Bone marrow (tissue), 2 donors: ENCODE measurements around the gene AKR1C1.
"Not testable (repeated sequence)": the region's sequence is repeated elsewhere in the genome, so short reads cannot be mapped to it uniquely, and the experiment has no call there.

Source experiments
- DNase-seq, 2 donors: peaks; one replicate each; lab custom pipeline; 2025; lab: John Stamatoyannopoulos, UW

AKR1C1 gene

DNA sequence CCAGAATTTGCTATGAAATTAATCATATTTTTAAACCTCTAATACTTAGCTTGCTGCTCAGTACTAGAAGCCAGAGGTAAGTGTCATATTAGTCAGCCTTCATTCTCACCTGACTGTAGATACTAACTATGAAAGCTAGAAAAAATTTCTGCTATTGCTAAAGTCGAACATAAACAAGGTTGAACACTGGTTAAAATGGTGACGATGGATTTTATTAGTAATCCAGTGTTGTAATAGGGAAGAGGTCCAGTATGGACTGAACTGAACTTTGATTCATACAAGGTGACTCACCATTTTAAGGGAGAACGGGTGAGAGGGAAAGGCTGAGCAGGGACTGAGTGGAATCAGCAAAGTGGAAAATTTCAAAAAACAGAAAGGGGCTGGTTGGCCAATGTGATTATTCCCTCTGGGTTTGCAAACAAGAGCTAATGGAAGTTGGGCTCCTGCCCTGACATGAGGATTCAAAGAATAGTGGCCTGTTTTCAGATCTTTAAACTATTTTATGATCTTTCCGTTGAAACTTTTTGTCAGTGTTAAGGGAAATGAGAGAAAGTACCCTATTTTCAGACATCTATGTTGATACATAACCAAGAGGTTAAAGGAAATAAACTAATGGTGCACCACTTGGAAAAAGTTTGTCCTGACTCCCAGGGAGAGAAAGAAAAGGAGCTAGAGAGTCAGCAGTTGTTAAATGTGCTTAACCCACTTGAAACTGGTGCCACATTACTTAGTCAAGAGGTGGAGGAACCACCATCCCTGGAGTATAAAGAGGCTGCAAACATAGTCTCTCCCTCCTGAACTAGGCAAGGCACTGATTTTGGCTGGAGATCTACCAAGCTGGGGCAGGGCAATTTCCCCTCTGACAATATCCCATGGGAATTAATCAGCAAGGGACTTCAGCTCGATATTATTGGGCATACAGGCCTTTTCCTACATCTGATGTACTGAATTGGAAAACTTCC is 15.3 kb upstream of the AKR1C1 start:
- DNase-seq = no peak

DNA sequence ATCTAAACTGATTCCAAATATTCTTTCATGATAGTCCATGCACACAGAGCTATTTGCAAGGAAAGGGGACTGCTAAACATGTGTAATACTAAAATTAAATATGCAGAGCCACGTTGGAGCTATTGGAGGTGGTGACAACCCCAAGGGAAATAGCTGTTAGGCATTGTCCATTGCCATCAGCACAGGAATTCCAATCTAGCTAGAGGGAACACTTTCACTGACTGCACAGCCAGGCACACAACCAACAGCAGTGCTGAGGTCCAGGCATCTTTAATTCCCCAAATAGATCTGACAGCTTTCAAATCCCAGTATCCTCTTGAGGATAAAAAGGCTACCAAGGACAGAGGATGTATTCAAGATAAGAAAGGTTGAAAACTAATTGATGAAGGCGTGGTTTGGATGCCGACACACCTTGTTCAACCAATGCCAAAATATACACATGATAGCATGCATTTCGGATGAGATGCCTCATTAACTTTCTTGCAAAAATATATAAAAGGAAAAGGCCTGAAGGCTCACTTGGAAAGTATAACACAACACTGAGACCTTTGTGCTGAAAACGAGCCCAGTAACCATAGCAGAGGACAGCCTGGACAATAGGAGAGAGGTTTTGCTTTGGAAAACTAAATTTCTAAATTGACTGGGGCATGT is 11.6 kb upstream of the AKR1C1 start:
- not testable (repeated sequence) for DNase-seq

DNA sequence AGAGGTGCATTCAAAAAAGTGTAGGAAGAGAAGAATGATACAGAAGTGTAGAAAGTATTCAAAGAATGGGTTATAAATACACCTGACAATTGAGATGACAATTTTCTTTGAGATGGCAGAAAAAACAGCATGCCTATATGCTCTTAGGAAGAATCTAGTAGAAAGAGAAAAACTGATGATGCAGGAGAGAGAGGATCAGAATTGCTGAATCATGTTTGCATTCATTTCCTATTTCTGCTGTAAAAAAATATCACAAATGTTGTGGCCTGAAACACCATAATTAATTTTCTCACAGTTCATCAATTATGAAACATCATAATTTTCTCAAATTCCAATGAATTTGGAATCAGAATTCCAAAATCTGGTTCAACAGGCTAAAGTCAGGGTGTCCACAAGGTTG is 9.8 kb upstream of the AKR1C1 start:
- no peak for DNase-seq

DNA sequence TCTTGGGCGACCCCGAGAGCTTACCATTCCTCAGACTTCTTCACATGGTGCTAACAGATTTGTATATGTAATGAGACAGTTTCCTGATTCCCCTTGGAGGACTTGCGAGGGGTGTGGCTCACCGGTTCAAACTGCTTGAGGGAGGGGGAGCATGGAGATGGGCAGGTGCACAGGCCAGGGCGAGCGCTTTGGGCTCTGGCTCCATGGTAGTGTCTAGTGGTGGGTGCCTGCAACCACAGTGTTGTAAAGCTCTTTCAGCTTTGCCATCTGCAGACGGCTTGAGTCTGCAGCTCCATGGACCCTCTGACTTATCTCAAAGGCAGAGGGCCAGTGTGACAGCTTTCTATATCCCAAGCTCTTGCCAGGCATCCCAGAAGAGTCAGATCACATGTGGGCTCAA is 7.1 kb upstream of the AKR1C1 start:
- not testable (repeated sequence) for DNase-seq

DNA sequence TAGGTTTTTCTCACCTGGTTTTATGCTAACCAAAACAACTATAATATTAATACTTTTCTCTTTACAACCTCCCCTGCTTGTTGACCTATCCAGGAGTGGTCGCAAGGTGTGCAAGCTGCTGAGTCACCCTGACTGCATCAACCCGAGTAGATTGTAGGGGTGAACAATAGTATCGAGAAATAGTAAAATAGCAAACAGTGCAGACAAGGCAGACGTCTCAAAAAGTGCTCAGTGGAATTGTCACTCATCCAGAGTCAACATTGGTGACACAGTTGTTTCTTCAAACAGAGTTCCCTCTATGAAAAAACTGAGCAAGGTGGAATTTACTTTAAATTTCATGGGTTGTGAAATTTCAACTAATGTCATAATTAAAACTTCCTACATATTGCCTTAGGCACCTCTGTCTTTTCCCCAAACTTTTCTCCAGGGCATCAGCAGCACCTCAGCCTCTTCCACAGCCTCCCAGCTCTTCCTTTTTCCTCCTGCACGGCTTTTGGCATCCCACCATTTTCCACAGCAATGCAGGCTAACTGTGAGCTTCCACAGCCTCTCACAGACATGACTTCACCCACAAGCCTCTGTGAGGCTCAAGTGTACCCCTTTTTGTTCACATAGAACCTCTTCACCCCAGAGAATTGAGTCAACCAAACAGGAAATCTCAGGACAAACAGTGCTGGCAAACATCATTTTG is 6.1 kb upstream of the AKR1C1 start:
- DNase-seq = not testable (repeated sequence)

DNA sequence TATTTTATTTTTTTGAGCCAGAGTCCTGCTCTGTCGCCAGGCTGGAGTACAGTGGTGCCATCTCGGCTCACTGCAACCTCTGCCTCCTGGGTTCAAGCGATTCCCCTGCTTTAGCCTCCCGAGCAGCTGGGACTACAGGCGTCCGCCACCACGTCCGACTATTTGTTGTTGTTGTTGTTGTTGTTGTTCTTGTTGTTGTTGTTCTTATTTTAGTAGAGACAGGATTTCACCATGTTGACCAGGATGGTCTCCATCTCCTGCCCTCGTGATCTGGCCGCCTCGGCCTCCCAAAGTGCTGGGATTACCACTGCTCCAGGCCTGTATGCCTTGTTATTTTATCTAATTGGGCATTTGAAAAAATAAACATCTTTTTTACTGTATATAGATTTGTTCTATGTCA is 1.7 kb upstream of the AKR1C1 start:
- DNase-seq = not testable (repeated sequence)

DNA sequence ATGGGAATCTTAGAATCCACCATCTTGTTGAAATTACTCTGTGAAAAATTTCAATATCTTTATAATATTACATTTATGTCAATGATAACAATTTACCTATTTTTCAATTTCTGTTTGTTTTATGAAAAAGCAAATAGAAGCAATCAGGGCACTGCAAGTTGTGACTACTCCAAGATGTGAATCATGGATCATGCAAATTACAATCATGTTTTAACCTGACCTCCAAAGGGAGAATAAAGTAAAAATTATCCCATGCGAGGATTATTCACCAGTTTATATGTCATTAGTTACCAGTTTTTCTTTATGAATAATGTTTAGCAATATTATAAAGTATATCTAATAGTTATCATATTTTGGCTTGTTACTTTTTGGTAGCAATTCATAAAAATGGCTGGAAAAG is 907 bp upstream of the AKR1C1 start:
- not testable (repeated sequence) for DNase-seq

DNA sequence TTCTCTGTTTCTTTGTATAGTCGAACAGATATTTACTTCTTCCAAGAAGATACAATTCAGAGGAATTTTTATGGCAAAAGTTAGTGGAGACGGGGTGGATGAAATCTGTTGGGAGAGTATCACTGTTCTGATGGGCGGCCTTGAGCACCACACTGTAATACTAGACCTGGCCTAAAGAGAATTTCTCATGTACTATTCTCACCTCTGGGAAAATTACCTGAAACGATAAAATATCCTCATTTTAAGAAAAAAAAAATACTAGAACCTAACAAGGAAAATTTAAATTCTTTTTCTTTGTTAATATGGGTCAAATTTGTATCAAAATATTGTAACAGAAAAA is 570 bp downstream of the AKR1C1 start:
- DNase-seq = not testable (repeated sequence)

DNA sequence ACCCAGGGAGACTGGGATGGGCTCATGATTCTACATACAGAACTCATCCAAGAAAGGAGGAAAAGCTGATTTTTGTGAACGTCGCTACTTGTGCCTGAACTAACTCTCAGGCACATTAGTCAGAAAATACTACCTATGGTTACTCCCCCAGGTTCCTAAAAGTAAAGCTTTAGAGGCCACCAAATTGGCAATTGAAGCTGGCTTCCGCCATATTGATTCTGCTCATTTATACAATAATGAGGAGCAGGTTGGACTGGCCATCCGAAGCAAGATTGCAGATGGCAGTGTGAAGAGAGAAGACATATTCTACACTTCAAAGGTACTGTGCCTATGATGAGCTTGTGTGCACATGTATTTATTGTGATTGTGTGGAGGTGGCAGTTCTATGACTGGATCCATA is 2.5 kb downstream of the AKR1C1 start:
- DNase-seq = not testable (repeated sequence)

DNA sequence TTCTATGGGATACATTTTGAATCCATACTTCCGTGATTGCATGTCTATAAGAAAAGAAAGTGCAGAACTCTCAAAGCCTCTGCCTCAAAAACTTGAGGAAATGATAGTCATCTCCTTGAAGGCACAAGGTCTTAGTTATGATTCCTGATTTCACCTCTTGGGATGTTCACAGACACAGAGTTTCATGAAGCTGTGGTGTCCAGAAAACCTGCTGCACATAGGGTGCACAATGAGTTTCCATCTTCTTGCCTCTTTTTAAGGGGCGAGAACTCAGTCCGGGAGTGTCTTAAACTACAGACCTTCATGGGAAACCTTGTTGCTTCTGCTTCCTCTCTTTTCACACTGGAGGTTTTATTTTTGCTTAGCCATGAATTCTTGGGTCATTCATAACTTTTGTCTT is 4.0 kb downstream of the AKR1C1 start:
- DNase-seq = not testable (repeated sequence)

DNA sequence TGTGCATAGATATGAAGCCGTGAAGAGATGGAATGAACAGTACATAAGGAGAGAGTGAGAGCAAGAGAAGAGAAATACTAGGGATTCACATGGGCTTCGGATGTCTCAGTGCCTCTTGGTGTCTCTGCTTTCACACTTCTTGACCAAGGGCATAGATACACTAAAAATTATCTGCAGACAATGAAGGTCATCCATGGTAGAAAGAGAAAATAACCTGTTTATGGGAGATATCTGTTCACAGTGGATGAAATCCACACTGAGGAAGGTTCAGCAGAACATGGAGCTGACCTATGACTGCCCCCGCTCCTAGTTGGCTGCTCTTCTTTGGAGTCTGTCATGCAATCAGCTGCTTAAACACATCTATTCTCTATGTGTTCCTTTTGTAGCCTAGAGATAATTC is 6.1 kb downstream of the AKR1C1 start:
- DNase-seq = not testable (repeated sequence)

DNA sequence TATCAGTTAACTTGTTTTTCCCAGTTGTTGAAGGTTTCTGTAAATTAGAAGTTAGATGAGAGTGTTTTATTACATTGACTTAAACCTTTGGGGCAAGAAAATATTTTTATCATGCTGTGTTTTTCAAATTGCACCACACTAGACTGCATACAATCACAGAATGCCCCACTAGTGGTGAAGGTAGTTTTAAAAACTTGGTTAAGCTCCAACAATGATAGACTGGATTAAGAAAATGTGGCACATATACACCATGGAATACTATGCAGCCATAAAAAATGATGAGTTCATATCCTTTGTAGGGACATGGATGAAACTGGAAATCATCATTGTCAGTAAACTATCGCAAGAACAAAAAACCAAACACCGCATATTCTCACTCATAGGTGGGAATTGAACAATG is 7.1 kb downstream of the AKR1C1 start:
- not testable (repeated sequence) for DNase-seq

DNA sequence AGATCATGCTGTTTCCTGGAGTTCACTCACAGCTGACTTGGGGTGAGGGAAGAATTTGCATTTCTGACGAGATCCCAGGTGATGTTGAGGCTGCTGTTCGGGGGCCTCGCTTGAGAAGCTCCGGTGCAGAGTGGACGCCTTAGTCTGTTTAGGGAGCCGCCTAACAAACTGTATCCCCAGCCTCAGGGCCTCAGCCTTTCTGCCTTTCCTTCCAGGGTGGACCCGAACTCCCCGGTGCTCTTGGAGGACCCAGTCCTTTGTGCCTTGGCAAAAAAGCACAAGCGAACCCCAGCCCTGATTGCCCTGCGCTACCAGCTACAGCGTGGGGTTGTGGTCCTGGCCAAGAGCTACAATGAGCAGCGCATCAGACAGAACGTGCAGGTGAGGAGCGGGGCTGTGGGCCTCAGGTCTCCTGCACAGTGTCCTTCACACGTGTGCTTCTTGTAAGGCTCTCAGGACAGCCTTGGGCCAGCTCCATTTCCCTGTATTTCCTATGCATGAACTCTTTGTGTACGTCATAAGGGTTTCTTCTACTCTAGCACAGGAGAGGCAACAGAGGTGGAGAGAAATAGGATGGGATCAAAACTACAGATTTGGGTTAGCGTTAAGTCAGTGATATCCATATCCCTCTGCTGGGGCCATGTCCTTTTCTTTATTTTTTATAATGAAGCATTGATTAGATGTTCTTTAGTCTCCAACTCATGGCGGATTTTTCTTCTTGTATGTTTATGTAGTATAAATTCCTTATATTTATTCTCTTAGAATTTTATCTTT is 9.3 kb downstream of the AKR1C1 start:
- not testable (repeated sequence) for DNase-seq

DNA sequence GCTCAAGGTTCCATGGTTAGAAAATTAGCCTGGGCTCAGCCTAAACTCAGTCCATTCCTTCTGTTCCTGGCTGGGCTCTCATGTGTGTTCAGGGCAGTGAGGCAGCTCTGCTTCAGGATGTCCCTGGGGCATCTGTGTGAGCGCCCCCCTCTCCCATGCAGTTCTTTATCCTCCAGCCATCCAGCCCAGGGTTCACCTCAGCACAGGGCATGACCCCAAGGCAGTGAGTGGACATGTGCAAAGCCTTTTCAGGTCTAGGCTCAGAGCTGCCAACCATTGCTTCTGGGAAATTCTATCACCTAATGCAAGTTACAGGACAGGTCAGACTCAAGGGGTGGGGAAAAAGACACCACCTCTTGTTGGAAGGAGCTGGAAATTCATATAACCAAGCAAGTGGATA is 10.1 kb downstream of the AKR1C1 start:
- not testable (repeated sequence) for DNase-seq

DNA sequence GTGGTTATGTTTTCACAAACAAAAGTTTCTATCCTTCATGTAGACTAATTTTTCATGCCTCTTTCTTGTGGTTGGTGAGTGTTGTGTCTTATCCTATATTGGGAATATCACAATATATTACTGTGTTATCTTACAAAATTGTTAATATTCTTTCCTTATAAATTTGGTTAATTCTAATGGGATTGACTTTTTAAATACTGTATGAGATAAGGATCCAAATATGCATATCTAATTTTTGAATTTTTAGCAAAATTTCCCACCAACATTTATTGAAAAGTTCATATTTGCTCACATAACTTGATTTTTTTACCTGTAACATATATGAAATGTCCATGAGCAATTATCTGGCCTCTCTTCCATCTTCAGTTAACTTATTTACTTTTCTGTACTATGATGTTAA is 11.2 kb downstream of the AKR1C1 start:
- not testable (repeated sequence) for DNase-seq

DNA sequence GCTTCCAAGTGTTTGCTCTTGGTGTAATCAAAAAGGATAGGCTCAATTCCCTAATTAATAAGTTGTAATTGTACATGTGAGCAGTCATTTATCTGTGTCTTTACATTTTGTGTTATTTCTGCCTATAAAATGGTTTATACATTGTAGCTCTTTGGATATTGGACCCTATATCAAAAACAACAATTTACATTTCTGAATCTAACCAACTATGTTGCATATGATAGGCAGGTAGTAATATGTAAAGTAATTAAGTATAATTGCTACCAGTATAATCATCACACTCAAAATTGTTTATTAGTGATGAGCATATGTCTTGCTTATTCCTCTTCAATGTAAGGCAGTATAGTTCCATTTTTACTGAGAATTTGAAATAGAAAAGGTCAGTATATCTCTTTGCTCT is 13.8 kb downstream of the AKR1C1 start:
- no peak for DNase-seq

DNA sequence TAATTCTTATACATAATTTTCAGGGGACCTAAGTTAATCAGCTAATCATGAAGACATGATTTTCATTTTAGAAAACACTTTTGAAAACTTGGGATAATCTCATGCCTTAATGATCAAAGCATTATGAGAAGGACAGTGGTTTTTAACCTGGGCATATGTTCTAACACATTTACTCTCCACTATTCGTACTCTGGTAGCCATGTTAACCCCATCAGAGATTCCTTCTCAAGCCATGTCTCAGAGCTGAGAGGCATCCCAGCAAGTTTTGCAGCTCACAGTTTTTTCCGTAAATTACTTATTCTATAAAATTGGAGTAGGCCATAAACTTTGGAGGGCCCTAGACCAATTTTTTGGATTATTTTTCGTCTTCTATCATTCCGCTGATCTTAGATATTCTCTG is 15.7 kb downstream of the AKR1C1 start:
- no peak for DNase-seq

DNA sequence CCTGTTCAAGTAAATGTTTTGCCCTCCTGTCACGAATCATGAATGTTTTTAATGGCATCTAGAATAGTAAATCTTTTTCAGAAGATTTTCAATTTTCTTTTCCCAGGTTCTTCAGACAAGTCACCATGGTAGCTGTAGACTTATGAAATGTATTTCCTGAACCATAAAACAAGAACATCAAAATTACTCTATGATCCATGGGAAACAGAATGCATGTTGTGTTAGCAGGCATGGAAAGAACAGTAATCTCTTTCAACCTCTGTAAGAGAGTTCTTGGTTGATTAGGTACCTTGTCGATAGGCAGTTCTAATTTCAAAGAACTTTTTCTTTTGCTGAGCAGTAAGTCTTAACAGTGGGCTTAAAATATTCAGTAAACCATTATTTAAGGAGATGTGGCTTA is 17.6 kb downstream of the AKR1C1 start:
- no peak for DNase-seq

DNA sequence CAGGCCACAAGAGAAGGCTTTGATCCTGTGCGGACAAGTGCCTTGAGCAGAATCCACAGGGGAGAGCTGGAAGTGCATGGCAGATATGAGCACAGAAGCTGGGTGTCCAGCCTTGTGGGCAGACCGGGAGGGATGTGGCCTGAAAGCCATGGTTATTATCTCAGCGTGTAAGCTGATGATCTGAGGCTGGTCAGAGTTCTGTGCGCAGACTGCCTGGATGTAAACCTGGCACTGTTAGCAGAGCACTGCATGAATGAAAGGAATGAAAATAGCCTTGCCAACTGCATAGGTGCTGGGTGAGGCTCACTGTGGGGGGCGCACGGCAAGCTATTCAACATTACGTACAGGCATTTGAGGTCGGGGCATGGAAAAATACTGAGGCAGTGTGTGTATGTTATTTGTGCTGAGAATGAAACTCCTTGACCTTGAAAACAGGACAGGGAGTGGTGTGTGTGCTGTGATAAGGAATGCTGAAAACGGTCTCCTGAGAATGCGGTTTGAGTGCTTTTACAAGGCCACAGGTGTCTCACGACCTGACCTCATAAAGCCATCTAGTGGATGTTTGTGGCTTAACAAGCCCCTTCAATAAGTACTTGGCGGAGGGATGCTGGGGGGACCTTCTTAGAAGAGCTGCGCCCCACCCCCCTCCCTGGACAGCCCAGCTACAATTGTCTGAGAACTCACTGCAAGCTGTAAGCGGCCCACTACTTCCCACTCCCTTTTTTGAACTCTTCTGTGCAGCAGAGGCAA is 18.7 kb downstream of the AKR1C1 start:
- peak in 1 of 2 donors; percentile 25 for DNase-seq

DNA sequence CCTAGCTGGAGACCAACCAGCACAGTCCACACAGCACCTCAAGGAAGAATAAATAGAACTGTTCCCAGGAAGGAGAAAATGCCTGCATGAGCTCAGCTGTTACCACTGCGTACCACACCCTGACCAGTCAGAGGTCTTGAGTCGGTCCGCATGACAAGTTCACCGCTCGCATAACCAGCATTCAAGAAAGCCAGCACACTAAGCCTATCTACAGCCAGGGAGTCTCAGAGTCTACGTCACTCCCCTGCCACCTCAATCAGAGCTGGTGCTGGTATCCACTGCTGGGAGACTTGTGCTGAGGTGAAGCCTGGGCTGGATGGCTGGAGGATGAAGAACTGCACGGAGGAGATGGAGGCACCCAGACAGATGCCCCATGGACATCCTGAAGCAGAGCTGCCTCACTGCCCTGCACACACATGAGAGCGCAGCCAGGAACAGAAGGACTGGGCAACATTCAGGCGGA is 19.6 kb downstream of the AKR1C1 start:
- no peak for DNase-seq

DNA sequence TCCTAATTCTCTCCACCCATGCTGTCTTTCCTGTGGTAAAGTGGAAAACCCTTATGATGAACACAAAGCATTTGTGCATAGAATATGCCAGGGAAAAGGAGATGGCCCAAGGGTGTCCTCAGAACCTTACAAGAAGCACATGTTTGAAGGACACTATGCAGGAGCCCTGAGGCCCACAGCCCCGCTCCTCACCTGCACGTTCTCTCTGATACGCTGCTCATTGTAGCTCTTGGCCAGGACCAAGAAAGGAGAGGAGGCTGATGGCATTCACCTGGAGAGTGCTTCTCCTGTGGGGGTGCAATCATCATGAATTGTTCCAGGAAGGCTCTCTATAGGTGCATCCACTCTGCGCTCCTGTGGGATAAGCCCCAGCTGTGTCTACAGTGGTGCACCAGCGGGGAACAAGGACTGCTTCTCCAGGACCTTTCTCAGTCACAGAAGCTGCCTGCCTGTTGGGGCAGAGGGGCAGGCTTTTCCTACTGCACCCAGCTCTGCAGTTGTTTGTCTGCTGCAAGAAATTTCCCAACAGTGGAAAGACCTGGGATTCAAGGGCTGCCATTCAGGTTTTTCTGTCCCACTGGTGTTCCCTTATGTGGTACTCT is 20.5 kb downstream of the AKR1C1 start:
- no peak for DNase-seq
